ENCODE data around the gene FXYD6. TPM values are rescaled to one million over a fixed set of nuclear protein-coding genes. Genes with fewer than 3 reads are reported as not detected.
A peak's percentile ranks its signal among the peaks of the same experiment; 100 is the strongest.

The FXYD6 gene
- total RNA-seq, 2 donors from 2014 or later: 16.8 to 23.9 TPM

- peak overlapping the region in 3 of 4 donors; percentile 81 to 90 (median 88) for H3K27ac ChIP-seq
- no peaks in the 10 kb centered on the region for H3K27me3 ChIP-seq
- ATAC-seq (no peak), DNase-seq (peak in 1 of 4 donors; percentile 11)
- TF ChIP-seq, protein P1, sequence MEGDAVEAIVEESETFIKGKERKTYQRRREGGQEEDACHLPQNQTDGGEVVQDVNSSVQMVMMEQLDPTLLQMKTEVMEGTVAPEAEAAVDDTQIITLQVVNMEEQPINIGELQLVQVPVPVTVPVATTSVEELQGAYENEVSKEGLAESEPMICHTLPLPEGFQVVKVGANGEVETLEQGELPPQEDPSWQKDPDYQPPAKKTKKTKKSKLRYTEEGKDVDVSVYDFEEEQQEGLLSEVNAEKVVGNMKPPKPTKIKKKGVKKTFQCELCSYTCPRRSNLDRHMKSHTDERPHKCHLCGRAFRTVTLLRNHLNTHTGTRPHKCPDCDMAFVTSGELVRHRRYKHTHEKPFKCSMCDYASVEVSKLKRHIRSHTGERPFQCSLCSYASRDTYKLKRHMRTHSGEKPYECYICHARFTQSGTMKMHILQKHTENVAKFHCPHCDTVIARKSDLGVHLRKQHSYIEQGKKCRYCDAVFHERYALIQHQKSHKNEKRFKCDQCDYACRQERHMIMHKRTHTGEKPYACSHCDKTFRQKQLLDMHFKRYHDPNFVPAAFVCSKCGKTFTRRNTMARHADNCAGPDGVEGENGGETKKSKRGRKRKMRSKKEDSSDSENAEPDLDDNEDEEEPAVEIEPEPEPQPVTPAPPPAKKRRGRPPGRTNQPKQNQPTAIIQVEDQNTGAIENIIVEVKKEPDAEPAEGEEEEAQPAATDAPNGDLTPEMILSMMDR (IDR thresholded peaks at IDR 0.05): no peak
- no peak for TF ChIP-seq POLR2A (IDR thresholded peaks at IDR 0.05)
- intact Hi-C loops (cut with DNase I): no loop called here
- WGBS, 2 donors: 87 to 89% methylated on average over 14 of the region's 14 CpGs
- no peak overlapping the region for H3K4me3 ChIP-seq
- H3K36me3 ChIP-seq (replicated peaks in 1 of 2; ENCODE audit: insufficient read depth in 1 of 2, low read depth in 2 of 2): no peaks in the 10 kb centered on the region
- H3K4me1 ChIP-seq: peaks cover 89% of the 10 kb centered on the region
- H3K9me3 ChIP-seq: no peaks in the 10 kb centered on the region
Measured at GRCh38 chr11:117830072-117830471, 46.4 kb downstream of the FXYD6 start.

GRCh38 chr11:117829369-117829725 is 47.1 kb downstream of the FXYD6 start:
- Histone ChIP-seq H3K9me3 (no peaks in the 10 kb centered on the region), H3K4me1 (peaks cover 91% of the 10 kb centered on the region), H3K36me3 (replicated peaks in 1 of 2; ENCODE audit: insufficient read depth in 1 of 2, low read depth in 2 of 2) (no peaks in the 10 kb centered on the region), H3K27ac (peak overlapping the region; percentile 69 to 88 (median 87)), H3K27me3 (no peaks in the 10 kb centered on the region), H3K4me3 (no peak overlapping the region)
- no peak for TF ChIP-seq POLR2A (IDR thresholded peaks at IDR 0.05)
- TF ChIP-seq, protein P1 (IDR thresholded peaks at IDR 0.05): no peak
- WGBS, 2 donors: 50 to 57% methylated on average over 4 to 7 of the region's 7 CpGs
- intact Hi-C loops (cut with DNase I): no loop called here
- ATAC-seq (no peak), DNase-seq (peak in 2 of 4 donors; percentile 12 to 27)

DNA sequence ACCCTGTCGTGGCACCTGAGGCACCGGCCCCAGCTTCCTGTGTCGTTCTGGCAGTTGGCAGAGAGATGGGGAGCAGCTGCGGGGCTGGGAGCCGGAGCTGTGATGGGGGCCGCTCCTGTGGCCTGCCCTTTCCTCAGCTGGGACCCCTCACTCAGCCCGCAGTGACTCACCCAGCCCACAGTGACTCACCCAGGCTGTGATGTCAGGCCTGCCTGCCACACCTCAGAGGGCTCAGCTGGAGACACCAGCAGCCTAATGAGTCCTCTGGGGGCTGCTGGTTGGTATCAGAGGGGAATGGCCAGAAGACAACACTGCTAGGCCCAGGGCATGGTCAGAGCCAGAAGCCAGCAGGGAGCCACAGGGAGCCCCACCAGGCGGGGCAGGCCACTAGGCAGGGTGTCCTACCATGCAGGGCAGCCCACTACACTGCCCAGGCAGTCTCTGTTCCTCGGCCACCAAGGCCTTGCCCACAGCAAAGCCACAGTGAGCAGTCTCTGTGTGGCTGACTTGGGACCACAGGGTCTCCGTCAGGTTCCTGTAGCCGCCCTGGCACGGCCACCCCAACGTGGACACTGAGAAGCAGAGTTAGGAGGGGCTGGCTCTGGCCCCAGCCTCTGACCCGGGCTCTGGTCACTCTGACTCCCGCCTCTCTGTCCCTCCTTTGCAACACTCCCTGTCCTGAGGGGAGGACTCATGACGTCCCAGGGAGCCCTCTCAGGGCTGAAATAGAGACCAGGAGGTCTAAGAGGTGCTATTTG is 47.7 kb downstream of the FXYD6 start:
- peak in 1 of 3 donors; percentile 11 for TF ChIP-seq POLR2A (IDR thresholded peaks at IDR 0.05)
- TF ChIP-seq, protein P1 (IDR thresholded peaks at IDR 0.05): no peak
- Histone ChIP-seq H3K4me1 (peaks cover 87% of the 10 kb centered on the region), H3K27me3 (no peaks in the 10 kb centered on the region), H3K36me3 (replicated peaks in 1 of 2; ENCODE audit: insufficient read depth in 1 of 2, low read depth in 2 of 2) (no peaks in the 10 kb centered on the region), H3K9me3 (no peaks in the 10 kb centered on the region), H3K27ac (peak overlapping the region; percentile 69 to 88 (median 87)), H3K4me3 (no peak overlapping the region)
- WGBS, 2 donors: 52 to 73% methylated on average over 10 to 16 of the region's 16 CpGs
- intact Hi-C loops (cut with DNase I): no loop called here
- DNase-seq (peak; percentile 40 to 69 (median 50)), ATAC-seq (no peak)

DNA sequence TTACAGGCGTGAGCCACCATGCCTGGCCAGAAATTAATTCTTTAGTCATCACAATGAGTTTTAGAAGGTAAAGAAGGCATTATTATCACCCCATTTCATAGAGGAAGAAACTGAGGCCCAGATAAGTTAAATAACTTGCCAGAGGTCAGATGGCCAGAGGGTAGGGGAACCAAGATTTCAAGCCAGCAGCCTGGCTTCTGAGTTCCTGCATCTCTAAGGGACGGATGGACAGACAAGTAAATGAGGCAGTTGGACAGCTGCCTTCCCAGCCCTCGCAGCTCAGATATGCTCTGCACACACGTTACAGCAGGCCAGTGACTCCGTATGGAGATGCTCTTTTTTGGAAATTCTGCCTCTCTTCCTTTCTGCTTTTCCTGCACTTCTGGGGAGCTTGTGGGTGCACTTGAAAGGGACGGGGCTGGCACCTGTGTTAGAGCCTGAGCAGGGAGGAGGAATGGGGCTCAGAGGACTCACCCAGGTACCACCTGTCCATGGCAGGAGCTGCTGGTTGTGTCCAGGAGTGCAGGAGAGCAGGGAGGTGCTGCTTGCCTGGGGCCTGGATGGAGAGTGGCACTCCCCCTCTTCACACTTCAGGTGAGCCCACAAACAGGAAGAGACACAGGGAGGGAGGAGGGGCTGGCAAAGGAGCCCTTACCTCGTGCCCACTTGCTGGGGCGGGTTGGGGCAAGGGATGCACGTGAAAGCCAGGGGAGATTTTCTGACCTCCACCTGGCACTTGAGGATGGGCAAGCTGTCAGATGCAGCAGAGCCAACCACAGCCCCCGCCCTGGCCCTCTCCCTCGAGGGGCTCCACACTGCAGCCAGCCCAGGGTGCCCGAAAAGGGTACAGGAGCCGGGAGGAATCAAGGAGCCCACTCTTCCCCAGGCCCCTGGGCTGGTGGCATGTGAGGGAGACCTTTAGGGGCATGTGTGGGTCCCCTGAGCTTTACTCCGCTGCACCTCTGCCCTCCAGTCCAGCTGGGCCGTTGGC is 48.6 kb downstream of the FXYD6 start:
- no peaks in the 10 kb centered on the region for H3K9me3 ChIP-seq
- H3K27me3 ChIP-seq: no peaks in the 10 kb centered on the region
- peak overlapping the region; percentile 52 to 88 (median 87) for H3K27ac ChIP-seq
- ATAC-seq: no peak
- intact Hi-C loops (cut with DNase I): no loop called here
- DNase-seq: peak; percentile 15 to 52 (median 44)
- H3K4me3 ChIP-seq: no peak overlapping the region
- no peaks in the 10 kb centered on the region for H3K36me3 ChIP-seq (replicated peaks in 1 of 2; ENCODE audit: insufficient read depth in 1 of 2, low read depth in 2 of 2)
- 59 to 61% methylated on average over 13 to 15 of the region's 15 CpGs for WGBS, 2 donors
- TF ChIP-seq POLR2A (IDR thresholded peaks at IDR 0.05): peak in 2 of 3 donors; percentile 37 to 60
- TF ChIP-seq, protein P1 (IDR thresholded peaks at IDR 0.05): no peak
- peaks cover 77% of the 10 kb centered on the region for H3K4me1 ChIP-seq
